NCI-H146 treated with DMSO at 0.1 percent for 48 hours (cell line): ENCODE results near the gene HBD.

ENCODE experiments used
- DNase-seq: peaks from one replicate; lab custom pipeline; 2025; ENCODE audit not compliant: unreplicated experiment; lab: John Stamatoyannopoulos, UW

The HBD gene

DNA sequence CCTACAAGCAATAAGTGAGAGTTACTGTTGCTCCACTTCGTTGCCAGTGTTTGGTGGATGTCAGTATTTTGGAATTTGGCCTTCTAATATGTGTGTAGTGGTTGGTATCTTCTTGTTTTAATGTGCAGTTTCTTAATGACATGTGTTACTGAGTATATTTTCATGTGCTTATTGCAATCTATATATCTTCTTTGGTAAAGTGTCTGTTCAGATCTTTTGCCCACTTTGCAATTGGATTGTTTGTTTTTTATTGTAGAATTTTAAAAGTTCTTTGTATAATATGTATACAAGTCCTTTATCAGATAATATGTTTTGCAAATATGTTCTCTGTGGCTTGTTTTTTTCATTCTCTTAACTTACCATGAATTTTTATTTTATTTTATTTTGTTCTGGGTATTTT is 41.5 kb downstream of the HBD start:
- no peak for DNase-seq

DNA sequence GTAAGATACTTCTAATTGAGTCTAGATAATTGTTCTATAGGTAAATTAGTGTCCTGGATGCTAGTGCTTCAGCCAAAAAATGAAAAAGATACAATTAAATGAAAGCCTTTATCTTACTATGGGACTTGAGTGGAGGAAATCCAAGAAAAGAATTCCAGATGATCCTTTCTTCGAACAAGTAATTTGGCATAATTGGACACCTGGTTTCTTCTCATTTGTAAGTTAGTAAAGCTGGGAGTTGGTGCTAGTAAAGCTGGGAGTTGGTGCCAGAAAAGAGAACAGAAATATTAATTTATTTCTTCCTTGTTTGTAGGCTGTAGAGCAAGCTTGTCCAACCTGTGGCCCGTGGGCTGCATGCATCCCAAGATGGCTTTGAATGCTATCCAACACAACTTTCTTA is 46.1 kb downstream of the HBD start:
- DNase-seq, result no peak
